Measurements from ENCODE around the gene ABL2.

DNA sequence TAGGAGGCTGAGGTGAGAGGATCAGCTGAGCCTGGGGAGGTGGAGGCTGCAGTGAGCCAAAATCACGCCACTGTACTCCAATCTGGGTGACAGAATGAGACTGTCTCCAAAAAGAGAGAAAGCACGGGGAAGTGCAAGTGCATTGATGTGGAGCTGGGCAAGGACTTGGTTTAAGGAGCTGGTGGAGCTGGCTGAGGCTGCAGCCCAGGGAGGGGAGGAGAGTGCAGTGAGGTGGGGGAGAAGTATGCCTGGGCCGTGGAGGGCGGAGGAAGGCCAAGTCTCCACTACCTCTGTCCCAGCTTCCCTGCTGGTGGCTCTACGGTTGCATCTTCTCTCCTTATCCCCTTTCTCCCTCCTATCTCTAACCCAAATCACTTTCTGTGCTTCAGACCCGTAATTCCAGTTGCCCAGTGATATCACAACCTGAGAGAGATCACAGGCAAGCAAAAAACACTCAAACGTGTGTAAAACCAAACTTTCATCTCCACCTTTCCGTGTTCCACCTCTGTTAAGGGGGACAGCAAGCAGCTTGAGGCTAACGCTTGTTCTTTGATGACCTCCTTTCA, 136.5 kb downstream of the ABL2 start:
- TF ChIP-seq, protein P1, sequence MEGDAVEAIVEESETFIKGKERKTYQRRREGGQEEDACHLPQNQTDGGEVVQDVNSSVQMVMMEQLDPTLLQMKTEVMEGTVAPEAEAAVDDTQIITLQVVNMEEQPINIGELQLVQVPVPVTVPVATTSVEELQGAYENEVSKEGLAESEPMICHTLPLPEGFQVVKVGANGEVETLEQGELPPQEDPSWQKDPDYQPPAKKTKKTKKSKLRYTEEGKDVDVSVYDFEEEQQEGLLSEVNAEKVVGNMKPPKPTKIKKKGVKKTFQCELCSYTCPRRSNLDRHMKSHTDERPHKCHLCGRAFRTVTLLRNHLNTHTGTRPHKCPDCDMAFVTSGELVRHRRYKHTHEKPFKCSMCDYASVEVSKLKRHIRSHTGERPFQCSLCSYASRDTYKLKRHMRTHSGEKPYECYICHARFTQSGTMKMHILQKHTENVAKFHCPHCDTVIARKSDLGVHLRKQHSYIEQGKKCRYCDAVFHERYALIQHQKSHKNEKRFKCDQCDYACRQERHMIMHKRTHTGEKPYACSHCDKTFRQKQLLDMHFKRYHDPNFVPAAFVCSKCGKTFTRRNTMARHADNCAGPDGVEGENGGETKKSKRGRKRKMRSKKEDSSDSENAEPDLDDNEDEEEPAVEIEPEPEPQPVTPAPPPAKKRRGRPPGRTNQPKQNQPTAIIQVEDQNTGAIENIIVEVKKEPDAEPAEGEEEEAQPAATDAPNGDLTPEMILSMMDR (IDR thresholded peaks at IDR 0.05) = no peak
- no peak; the same call in 1 of the 2 replicates for TF ChIP-seq POLR2AphosphoS5 (IDR thresholded peaks at IDR 0.05; ENCODE audit: low read depth, low read length)

Measured in Panc1 (cell line).